Epithelial cell of proximal tubule (primary cell): ENCODE measurements around the gene ABCA6. TPM values are rescaled to one million over a fixed set of nuclear protein-coding genes. Genes with fewer than 3 reads are reported as not detected.
"Not testable (repeated sequence)": the region's sequence is repeated elsewhere in the genome, so short reads cannot be mapped to it uniquely, and the experiment has no call there.

ENCODE experiments used
- DNase-seq: peaks from one replicate; pipeline ENCODE4 v3.0.0-alpha.2; 2011; ENCODE audit warnings: low read depth
- H3K4me3 ChIP-seq: 2 replicates; pipeline ENCODE4 v1.5.1; 2011; ENCODE audit warnings: low read depth, mild to moderate bottlenecking, low read length
- total RNA-seq: library from RNA; depleted of rRNA; stranded (reverse); fragments of >200 nt; gene quantifications from 2 replicates; pipeline ENCODE4 v1.2.3, GENCODE V29; 2015
- TF ChIP-seq, protein P1 (sequence below): conservative IDR thresholded peaks from 2 replicates; pipeline ENCODE4 v1.5.1; 2012; ENCODE audit warnings: low read depth, mild to moderate bottlenecking, low read length

Gene ABCA6
- total RNA-seq, 1 donor from 2014 or later = 0.06 TPM

DNA sequence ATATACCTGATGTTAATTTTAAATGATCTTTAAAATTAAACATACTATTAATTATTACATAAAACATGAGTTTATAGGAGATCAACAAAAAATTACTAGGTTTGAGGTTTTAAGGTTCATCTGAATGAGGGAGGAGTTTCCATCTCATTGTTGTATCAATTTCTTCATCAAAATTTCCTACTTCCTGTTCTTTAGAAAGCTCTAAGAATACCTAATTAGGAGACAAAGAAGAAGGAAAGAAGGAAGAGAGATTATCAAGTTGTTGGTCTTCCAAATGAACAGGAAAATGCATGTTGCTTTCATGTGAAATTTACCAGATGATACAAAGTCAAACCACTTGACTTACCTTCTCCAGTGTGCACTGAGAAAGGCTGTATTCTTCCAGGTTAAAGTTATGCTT is 62.8 kb downstream of the ABCA6 start:
- TF ChIP-seq, protein P1, sequence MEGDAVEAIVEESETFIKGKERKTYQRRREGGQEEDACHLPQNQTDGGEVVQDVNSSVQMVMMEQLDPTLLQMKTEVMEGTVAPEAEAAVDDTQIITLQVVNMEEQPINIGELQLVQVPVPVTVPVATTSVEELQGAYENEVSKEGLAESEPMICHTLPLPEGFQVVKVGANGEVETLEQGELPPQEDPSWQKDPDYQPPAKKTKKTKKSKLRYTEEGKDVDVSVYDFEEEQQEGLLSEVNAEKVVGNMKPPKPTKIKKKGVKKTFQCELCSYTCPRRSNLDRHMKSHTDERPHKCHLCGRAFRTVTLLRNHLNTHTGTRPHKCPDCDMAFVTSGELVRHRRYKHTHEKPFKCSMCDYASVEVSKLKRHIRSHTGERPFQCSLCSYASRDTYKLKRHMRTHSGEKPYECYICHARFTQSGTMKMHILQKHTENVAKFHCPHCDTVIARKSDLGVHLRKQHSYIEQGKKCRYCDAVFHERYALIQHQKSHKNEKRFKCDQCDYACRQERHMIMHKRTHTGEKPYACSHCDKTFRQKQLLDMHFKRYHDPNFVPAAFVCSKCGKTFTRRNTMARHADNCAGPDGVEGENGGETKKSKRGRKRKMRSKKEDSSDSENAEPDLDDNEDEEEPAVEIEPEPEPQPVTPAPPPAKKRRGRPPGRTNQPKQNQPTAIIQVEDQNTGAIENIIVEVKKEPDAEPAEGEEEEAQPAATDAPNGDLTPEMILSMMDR = no peak
- no peak for DNase-seq
- no peak overlapping the region for H3K4me3 ChIP-seq

- H3K4me3 ChIP-seq = no peak overlapping the region
- DNase-seq = no peak
- TF ChIP-seq, protein P1 = no peak
Measured at GRCh38 chr17:69075823-69076222, 65.9 kb downstream of the ABCA6 start.

- H3K4me3 ChIP-seq, DNase-seq: not testable (repeated sequence)
Measured at GRCh38 chr17:69073392-69073791, 68.3 kb downstream of the ABCA6 start.

- DNase-seq, H3K4me3 ChIP-seq: not testable (repeated sequence)
Measured at GRCh38 chr17:69072803-69073256, 68.9 kb downstream of the ABCA6 start.

DNA sequence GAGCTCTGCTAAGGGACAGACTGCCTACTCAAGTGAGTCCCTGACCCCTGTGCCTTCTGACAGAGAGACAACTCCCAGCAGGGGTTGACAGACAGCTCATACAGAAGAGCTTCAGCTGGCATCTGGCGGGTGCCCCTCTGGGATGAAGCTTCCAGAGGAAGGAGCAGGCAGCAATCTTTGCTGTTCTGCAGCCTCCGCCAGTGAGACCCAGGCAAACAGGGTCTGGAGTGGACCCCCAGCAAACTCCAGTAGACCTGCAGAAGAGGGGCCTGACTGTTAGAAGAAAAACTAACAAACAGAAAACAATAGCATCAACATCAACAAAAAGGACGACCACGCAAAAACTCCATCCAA is 70.5 kb downstream of the ABCA6 start:
- not testable (repeated sequence) for DNase-seq, H3K4me3 ChIP-seq

- not testable (repeated sequence) for DNase-seq, H3K4me3 ChIP-seq
Measured at GRCh38 chr17:69070378-69071232, 71.1 kb downstream of the ABCA6 start.

DNA sequence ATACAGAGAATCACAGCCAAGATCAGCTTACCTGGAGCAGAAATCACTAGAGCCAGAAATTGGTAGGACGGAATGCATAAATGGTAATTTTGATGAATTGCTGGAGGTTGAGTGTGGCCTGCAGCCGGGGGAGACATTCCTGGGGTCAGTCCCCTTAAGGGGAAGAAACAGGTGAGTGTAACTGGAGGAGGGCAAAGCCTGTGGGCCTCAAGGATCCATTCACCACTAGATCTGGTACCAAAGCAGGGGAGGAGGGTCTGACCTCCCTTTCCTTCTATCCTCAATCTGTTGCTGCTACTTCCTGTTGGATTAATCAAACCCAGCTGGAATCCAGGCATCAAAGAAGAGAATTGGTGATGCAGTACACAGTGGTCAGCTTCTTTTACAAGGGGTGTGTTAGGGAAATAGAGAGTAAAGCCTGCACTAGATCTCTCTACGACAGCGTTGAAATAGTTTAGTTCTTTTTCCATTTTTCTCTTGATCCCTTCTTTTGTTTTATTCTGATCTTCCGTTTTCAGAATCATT is 72.4 kb downstream of the ABCA6 start:
- no peak for DNase-seq
- no peak overlapping the region for H3K4me3 ChIP-seq
- TF ChIP-seq, protein P1 = no peak

- no peak overlapping the region for H3K4me3 ChIP-seq
- no peak for DNase-seq
- TF ChIP-seq, protein P1 = peak; percentile 35
Measured at GRCh38 chr17:69067274-69068047, 74.2 kb downstream of the ABCA6 start.

DNA sequence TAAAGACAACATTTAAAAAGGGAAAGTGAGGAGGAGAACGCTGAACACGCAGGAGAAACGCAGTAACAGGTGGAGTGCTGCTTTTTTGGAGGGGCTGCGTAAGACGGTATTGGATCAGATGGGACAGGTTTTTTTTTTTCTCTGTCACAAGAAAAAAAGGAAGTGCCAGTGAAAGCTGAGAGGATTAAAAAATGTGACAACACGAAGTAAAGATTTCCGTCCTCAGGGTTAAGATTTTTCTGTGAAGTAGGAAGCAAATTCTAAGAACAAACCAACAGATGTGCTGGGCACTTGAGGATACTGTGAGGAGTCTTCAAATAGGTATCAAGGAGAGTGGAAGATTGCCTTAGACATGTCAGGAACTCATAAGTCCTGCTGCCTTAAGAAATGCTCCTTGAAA is 75.2 kb downstream of the ABCA6 start:
- no peak for DNase-seq
- TF ChIP-seq, protein P1 = no peak

More for the DNA sequence above, 75.2 kb downstream of the ABCA6 start:
- no peak overlapping the region for H3K4me3 ChIP-seq
